Measurements from ENCODE around the gene ELOA.
A peak's percentile ranks its signal among the peaks of the same experiment; 100 is the strongest.

Gene ELOA

GRCh38 chr1:23743287-23744152 is at the start of gene ELOA:
Gene ELOA, plus strand, starts transcription at chr1:23743471. Its CDS starts 33 bp downstream, at chr1:23743504.
- Mint-ChIP-seq H3K36me3 (ENCODE audit: low read depth) (peaks cover 10% of the 10 kb centered on the region), H3K27me3 (ENCODE audit: low read depth) (no peaks in the 10 kb centered on the region), H3K4me1 (ENCODE audit: low read depth) (peaks cover 37% of the 10 kb centered on the region), H3K4me3 (peak within 1 kb of the TSS; percentile 90), H3K27ac (peak within 1 kb of the TSS; percentile 89), H3K9me3 (no peaks in the 10 kb centered on the region)
- DNase-seq (ENCODE audit: low spot score): peak; percentile 80

GRCh38 chr1:23693599-23693998 is 49.7 kb upstream of the ELOA start:
- no peak for DNase-seq (ENCODE audit: low spot score)
- H3K9me3 Mint-ChIP-seq: no peaks in the 10 kb centered on the region
- no peaks in the 10 kb centered on the region for H3K27me3 Mint-ChIP-seq (ENCODE audit: low read depth)
- H3K27ac Mint-ChIP-seq: peak overlapping the region; percentile 37
- peak overlapping the region; percentile 93 for H3K4me3 Mint-ChIP-seq
- H3K4me1 Mint-ChIP-seq (ENCODE audit: low read depth): peaks cover 37% of the 10 kb centered on the region
- peaks cover 65% of the 10 kb centered on the region for H3K36me3 Mint-ChIP-seq (ENCODE audit: low read depth)

GRCh38 chr1:23694371-23694770 is 48.9 kb upstream of the ELOA start:
- Mint-ChIP-seq H3K4me1 (ENCODE audit: low read depth) (peaks cover 37% of the 10 kb centered on the region), H3K27me3 (ENCODE audit: low read depth) (no peaks in the 10 kb centered on the region), H3K27ac (peak overlapping the region; percentile 34), H3K36me3 (ENCODE audit: low read depth) (peaks cover 71% of the 10 kb centered on the region), H3K4me3 (peak overlapping the region; percentile 93), H3K9me3 (no peaks in the 10 kb centered on the region)
- DNase-seq (ENCODE audit: low spot score): no peak

- H3K9me3 Mint-ChIP-seq: no peaks in the 10 kb centered on the region
Measured at GRCh38 chr1:23695667-23696066, 47.6 kb upstream of the ELOA start.

GRCh38 chr1:23696335-23696989 is 46.8 kb upstream of the ELOA start:
- H3K27ac Mint-ChIP-seq: no peak overlapping the region
- H3K4me3 Mint-ChIP-seq: no peak overlapping the region
- H3K9me3 Mint-ChIP-seq: no peaks in the 10 kb centered on the region
- H3K27me3 Mint-ChIP-seq (ENCODE audit: low read depth): no peaks in the 10 kb centered on the region
- DNase-seq (ENCODE audit: low spot score): no peak
- peaks cover 86% of the 10 kb centered on the region for H3K36me3 Mint-ChIP-seq (ENCODE audit: low read depth)
- peaks cover 37% of the 10 kb centered on the region for H3K4me1 Mint-ChIP-seq (ENCODE audit: low read depth)

More at GRCh38 chr1:23695667-23696066, 47.6 kb upstream of the ELOA start:
- Mint-ChIP-seq H3K27ac (no peak overlapping the region), H3K4me3 (peak overlapping the region; percentile 28), H3K27me3 (ENCODE audit: low read depth) (no peaks in the 10 kb centered on the region), H3K4me1 (ENCODE audit: low read depth) (peaks cover 37% of the 10 kb centered on the region), H3K36me3 (ENCODE audit: low read depth) (peaks cover 80% of the 10 kb centered on the region)
- DNase-seq (ENCODE audit: low spot score): no peak

GRCh38 chr1:23698466-23698865 is 44.8 kb upstream of the ELOA start:
- H3K27ac Mint-ChIP-seq: no peak overlapping the region
- H3K9me3 Mint-ChIP-seq: no peaks in the 10 kb centered on the region
- H3K4me3 Mint-ChIP-seq: no peak overlapping the region
- peaks cover 79% of the 10 kb centered on the region for H3K36me3 Mint-ChIP-seq (ENCODE audit: low read depth)
- DNase-seq (ENCODE audit: low spot score): no peak
- H3K27me3 Mint-ChIP-seq (ENCODE audit: low read depth): no peaks in the 10 kb centered on the region
- H3K4me1 Mint-ChIP-seq (ENCODE audit: low read depth): peaks cover 26% of the 10 kb centered on the region

- H3K27ac Mint-ChIP-seq: peak overlapping the region; percentile 20
- H3K4me1 Mint-ChIP-seq (ENCODE audit: low read depth): peaks cover 18% of the 10 kb centered on the region
- H3K4me3 Mint-ChIP-seq: no peak overlapping the region
- DNase-seq (ENCODE audit: low spot score): no peak
- H3K27me3 Mint-ChIP-seq (ENCODE audit: low read depth): no peaks in the 10 kb centered on the region
- H3K36me3 Mint-ChIP-seq (ENCODE audit: low read depth): peaks cover 72% of the 10 kb centered on the region
- H3K9me3 Mint-ChIP-seq: no peaks in the 10 kb centered on the region
Measured at GRCh38 chr1:23699280-23700179, 43.7 kb upstream of the ELOA start.

- Mint-ChIP-seq H3K9me3 (no peaks in the 10 kb centered on the region), H3K27ac (no peak overlapping the region), H3K4me3 (no peak overlapping the region), H3K4me1 (ENCODE audit: low read depth) (peaks cover 1% of the 10 kb centered on the region), H3K27me3 (ENCODE audit: low read depth) (no peaks in the 10 kb centered on the region), H3K36me3 (ENCODE audit: low read depth) (peaks cover 56% of the 10 kb centered on the region)
- DNase-seq (ENCODE audit: low spot score): no peak
Measured at GRCh38 chr1:23701310-23701709, 42.0 kb upstream of the ELOA start.

GRCh38 chr1:23701996-23702395 is 41.3 kb upstream of the ELOA start:
- no peak for DNase-seq (ENCODE audit: low spot score)
- Mint-ChIP-seq H3K36me3 (ENCODE audit: low read depth) (peaks cover 50% of the 10 kb centered on the region), H3K9me3 (no peaks in the 10 kb centered on the region), H3K4me3 (no peak overlapping the region), H3K27ac (no peak overlapping the region), H3K4me1 (ENCODE audit: low read depth) (peaks cover 1% of the 10 kb centered on the region), H3K27me3 (ENCODE audit: low read depth) (no peaks in the 10 kb centered on the region)

- H3K27me3 Mint-ChIP-seq (ENCODE audit: low read depth): no peaks in the 10 kb centered on the region
- DNase-seq (ENCODE audit: low spot score): no peak
- H3K4me3 Mint-ChIP-seq: no peak overlapping the region
- H3K9me3 Mint-ChIP-seq: no peaks in the 10 kb centered on the region
- H3K36me3 Mint-ChIP-seq (ENCODE audit: low read depth): peaks cover 23% of the 10 kb centered on the region
- peaks cover 9% of the 10 kb centered on the region for H3K4me1 Mint-ChIP-seq (ENCODE audit: low read depth)
- H3K27ac Mint-ChIP-seq: no peak overlapping the region
Measured at GRCh38 chr1:23704834-23705495, 38.3 kb upstream of the ELOA start.

GRCh38 chr1:23709229-23709628 is 34.0 kb upstream of the ELOA start:
- H3K27me3 Mint-ChIP-seq (ENCODE audit: low read depth): no peaks in the 10 kb centered on the region
- DNase-seq (ENCODE audit: low spot score): no peak
- peaks cover 9% of the 10 kb centered on the region for H3K4me1 Mint-ChIP-seq (ENCODE audit: low read depth)
- H3K9me3 Mint-ChIP-seq: no peaks in the 10 kb centered on the region
- no peak overlapping the region for H3K27ac Mint-ChIP-seq
- no peak overlapping the region for H3K4me3 Mint-ChIP-seq
- peaks cover 5% of the 10 kb centered on the region for H3K36me3 Mint-ChIP-seq (ENCODE audit: low read depth)

GRCh38 chr1:23718482-23718881 is 24.8 kb upstream of the ELOA start:
- H3K4me1 Mint-ChIP-seq (ENCODE audit: low read depth): peaks cover 7% of the 10 kb centered on the region

GRCh38 chr1:23719162-23719820 is 24.0 kb upstream of the ELOA start:
- Mint-ChIP-seq H3K27ac (no peak overlapping the region), H3K4me1 (ENCODE audit: low read depth) (peaks cover 7% of the 10 kb centered on the region), H3K36me3 (ENCODE audit: low read depth) (no peaks in the 10 kb centered on the region), H3K4me3 (no peak overlapping the region), H3K9me3 (no peaks in the 10 kb centered on the region), H3K27me3 (ENCODE audit: low read depth) (no peaks in the 10 kb centered on the region)
- DNase-seq (ENCODE audit: low spot score): no peak

More at GRCh38 chr1:23718482-23718881, 24.8 kb upstream of the ELOA start:
- Mint-ChIP-seq H3K27ac (no peak overlapping the region), H3K9me3 (no peaks in the 10 kb centered on the region), H3K4me3 (no peak overlapping the region), H3K27me3 (ENCODE audit: low read depth) (no peaks in the 10 kb centered on the region), H3K36me3 (ENCODE audit: low read depth) (no peaks in the 10 kb centered on the region)
- no peak for DNase-seq (ENCODE audit: low spot score)
